Hematopoietic multipotent progenitor cell treated with erythropoietin and hydrocortisone succinate and interleukin-3 and kit ligand, for 15 days (in vitro differentiated cells): Measurements from ENCODE around the gene EPB41L1.

Source experiments
- DNase-seq: peaks from one replicate; pipeline ENCODE4 v3.0.0-alpha.2; 2015; ENCODE audit warnings: low spot score

The EPB41L1 gene

DNA sequence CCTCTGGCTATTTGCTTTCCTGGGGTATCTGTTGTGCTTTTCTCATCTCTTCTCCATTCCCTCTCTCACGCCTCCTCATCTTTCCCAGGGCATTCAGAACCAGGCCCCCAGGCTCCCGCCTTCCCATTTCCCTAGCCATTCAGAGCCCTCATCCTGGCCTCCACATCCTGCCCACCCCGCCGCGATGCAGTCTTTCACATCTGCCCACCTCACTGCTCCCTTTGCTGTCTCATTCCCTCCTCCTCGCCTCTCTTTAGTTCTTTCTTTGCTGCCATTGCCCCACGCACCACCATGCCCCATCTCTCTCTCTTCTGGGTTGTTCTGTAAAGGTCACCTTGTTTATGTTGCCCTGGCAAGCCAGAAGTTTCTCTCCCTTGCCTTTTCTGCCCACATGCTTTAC is 71.1 kb downstream of the EPB41L1 start:
- no peak for DNase-seq

DNA sequence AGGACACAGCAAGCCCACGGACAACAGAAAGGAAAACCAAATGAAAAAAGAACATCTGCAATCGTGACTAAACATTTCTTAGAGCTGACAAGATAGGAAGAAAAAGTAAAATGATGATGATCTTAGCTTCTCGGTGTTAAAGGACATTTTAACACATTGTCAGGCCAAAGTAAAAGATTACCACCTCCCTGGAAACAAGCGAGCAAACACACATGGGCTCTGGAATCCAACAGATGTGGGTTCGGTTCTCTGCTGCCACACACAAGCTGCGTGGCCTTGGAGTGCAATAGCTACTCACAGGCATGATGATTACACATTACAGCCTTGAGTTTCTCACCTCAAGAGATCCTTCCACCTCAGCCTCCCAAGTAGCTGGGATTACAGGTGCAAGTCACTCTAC is 74.2 kb downstream of the EPB41L1 start:
- DNase-seq: no peak

DNA sequence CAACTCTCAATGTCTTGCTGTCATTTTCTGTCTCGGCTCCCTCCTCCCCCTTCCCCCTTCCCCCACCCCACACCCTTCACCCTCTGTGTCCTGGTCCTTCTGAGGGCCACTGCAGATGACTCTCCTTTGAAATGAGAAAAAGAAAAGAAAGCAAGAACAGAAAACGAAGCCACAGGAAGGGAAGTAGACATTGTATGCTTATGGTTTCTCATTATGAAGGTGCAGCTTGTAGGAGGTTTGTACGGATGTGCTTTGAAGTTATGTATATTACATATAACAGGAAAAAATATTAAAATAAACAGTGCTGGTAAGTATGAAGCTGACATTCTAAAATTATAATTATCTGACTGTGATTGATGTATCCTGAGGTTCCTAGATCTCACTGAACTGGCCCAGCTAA is 75.5 kb downstream of the EPB41L1 start:
- no peak for DNase-seq

DNA sequence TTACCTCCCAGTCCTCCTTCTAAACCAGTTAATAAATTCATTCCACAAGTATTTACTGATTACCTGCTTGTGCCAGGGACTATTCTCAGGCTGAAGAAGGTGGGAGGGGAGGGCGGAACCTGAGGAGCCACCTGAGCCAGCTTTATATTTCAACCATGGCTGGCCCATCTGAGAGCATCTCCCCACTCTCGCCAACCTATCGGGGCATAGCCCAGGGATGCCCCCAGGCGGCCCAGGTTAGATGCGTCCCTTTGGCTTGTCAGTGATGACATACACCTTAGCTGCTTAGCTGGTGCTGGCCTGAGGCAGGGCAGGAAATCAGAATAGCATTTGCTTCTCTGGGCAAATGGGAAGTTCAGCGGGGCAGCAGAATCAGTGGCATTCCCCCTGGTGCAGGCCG is 76.8 kb downstream of the EPB41L1 start:
- no peak for DNase-seq

DNA sequence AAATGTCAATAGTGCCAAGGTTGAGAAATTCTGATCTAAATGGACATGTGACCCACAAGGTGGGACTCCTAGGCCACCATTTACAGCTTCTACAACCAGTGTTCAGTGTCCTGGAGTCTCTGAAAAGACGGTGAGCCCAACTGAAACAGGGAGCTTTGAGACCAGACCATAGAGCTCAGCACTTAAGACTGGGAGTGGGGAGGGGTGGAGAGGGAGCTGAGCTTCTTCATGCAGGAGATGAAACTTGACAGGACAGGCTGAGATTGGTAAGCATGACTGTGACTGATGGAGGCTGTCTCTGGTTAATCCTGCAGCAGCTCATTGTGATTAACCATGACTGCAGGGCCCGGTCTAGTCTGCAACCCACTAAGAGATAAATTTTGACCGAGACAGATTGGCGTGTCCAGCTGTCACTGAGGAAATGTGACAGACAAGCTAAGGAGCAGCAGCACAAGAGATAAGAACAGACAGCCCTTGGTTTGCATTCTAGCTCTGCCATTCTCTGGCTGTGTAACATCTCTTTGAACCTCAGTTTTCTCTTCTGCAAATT is 80.3 kb downstream of the EPB41L1 start:
- DNase-seq: no peak

DNA sequence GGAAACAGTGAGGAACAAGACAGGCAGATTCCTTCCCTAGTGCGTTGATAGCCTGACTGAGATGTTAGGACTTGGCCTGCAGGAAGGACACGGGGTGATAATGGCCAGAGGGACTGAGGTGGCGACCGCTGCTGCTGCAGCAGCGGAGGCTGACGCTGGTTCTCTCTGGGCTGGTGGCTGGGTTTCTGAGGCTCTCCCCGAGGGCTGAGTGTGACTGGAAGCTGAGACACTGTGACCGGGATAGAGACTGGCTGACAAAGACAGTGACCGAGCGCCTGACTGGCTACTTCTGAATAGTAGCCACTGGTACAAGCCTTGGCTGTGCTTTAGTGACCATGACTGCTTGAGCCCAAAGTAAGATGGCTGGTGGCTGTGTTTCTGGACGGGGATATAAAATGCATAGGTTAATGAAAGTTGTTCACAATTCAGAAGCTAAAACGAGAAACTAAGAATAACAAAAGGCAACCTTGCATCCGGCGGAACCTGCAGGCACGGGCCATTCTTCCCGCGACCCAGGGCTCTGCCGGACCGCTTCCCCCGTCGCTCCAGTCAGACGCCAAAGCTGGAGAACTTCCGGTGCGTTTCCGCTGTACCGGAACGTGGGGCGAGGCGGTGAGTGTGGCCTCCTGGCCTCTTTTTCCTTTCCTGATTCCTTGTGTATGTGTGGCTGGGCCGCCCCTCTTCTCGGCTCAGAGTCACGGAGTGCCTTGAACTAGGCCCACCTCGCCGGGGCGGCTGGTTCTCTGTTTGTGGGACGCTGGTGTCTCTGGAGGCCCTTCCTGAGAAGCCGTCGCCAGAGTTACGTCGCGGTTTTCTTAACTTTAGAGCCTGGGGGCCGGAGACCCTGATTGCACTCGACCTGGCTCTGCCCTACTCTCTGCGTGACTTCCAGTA is 81.6 kb downstream of the EPB41L1 start, which contains the start of gene AAR2:
Gene AAR2, plus strand, starts transcription at position 587 of the 894 bp plus-strand sequence. CDS start 3,391 bp downstream, outside the sequence.
- peak; percentile 71 for DNase-seq

DNA sequence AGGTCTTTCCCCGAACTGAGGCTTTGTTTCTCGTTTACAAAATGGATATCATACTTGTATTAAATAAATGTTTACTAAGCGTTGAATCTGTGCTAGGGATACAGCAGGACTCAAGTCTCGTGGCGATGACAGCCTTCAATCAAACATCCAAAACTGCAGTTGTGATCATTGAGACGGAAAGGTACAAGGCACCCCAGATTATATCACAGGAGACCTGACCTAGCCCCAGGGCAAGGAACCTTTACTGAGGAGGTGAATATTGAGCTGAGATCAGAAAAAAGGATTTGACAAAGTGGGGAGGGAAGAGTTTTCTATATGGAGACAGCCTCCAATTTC is 82.2 kb downstream of the EPB41L1 start:
- DNase-seq: no peak

DNA sequence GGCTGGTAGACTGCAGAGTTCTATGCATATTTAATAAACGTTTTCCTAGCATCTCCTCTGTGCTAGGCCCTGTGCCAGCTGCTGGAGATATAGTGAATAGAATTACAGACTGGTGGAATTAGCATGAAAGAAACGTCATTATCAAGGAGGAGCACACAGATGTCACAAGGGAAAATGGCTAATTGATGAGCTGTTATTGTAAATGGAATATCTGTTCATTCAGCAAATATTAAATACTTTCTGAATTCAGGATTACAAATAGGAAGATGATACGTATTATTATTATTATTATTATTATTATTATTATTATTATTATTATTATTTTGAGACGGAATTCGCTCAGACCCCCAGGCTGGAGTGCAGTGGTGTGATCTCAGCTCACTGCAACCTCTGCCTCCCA is 82.9 kb downstream of the EPB41L1 start:
- no peak for DNase-seq

DNA sequence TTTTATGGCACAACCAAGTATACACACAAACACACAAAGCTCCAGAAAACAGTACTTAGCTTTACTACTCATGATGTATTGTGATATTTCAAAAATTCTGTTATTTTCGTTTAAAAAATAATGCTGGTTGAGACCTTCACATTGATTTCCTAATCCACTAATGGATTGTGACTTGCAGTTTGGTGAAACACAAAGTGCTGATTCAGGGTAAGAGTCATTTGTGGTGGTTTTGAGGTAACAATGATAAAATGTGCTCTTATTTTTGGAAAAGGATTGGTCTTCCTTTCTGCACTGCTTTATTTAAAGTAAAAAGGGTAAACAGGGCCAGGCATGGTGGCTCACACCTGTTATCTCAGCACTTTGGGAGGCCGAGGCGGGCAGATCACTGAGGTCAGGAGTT is 83.6 kb downstream of the EPB41L1 start:
- DNase-seq: no peak

DNA sequence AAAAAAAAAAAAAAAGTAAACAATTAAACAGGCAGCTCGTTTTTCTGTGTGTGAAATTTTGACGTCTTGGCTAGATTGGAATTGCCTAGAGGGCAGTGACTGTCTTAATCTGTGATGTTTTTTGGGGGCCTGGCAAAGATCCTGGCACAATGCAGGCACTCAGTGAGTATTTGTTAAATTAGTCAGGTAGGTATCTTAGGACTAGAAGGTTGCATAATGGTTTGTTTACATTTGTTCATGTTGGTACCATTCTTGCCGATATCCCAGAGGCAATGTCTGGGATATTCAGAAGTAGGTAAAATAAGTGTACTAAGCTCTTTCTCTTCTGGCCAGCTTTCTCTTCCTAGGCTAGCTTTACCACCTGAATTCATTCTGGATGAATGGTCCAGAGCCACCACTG is 84.2 kb downstream of the EPB41L1 start:
- no peak for DNase-seq

DNA sequence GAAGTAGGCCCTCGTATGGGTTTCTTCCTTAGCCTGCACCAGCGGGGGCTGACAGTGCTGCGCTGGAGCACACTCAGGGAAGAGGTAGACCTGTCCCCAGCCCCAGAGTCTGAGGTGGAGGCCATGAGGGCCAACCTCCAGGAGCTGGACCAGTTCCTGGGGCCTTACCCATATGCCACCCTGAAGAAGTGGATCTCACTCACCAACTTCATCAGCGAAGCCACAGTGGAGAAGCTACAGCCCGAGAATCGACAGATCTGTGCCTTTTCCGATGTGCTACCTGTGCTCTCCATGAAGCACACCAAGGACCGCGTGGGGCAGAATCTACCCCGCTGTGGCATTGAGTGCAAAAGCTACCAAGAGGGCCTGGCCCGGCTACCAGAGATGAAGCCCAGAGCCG is 85.5 kb downstream of the EPB41L1 start:
- no peak for DNase-seq

DNA sequence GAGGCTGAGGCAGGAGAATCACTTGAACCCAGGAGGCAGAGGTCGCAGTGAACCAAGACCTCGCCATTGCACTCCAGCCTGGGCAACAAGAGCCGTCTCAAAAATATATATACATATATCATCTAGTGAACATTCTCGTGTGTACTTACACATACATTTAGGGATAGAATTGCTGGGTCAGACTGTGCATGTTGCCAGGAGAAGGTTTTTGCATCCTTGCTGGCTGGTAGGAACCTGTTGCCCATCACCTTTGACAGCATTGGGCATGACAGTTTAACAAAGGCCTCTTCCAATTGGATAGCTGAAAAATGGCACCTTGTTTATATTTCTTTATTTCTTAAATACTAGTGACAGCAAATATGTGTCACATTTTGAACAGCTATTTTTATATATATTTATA is 87.1 kb downstream of the EPB41L1 start:
- no peak for DNase-seq

DNA sequence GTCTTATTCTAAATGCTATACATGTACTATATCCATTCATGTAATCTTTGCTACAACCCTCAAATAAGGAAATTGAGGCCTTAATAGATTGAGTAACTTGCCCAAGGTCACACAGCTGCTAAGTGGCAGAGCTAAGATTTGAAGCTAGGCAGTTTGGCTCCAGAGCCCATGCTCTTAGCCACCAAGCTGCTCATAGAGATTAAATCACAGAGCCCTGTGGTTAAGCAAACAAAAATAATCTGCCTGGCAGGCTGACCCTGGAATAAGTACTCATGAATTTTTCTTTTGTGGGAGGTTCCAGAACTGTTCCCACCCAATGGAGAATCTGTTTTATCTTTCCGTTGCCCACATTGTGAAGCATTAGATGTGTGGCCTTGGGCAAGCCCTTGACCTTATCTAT is 89.2 kb downstream of the EPB41L1 start:
- DNase-seq: no peak

DNA sequence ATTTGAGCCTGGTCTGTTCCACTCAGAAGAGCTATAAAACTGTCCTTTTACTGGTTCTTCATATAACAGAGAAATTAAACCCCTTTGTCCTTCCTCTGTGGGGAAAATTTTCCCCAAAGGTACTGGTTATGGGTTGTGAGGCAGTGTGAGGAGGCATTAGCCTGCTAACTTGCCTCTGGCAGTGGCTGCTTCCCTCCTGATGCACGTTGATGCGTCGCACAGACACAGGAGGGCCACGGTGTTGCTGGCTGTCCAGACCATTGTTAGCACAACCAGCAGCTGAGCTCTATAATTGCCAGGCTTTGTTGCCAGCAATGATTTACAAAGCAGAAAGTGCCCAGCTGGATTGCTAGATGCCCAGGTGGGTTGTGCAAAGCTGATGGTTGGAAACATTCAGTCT is 91.9 kb downstream of the EPB41L1 start:
- DNase-seq: no peak

DNA sequence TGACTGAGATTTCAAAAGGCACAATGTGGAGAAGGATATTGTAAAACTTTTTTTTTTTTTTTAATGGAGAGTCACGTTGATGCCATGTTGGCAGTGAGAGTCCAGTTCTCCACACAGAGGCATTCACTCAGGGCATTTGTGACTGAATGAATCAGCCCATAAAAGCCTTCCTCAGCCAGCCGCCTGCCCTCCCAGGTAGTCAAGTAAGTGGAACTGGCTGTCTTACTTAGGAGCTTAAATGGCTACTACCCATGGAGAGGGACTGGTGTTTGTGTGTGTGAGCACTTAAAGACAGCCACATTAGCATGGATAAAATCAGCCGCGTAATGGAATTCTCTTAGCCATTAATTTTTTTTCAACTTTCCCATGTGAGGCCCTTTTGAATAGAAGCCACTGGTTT is 94.3 kb downstream of the EPB41L1 start:
- no peak for DNase-seq

DNA sequence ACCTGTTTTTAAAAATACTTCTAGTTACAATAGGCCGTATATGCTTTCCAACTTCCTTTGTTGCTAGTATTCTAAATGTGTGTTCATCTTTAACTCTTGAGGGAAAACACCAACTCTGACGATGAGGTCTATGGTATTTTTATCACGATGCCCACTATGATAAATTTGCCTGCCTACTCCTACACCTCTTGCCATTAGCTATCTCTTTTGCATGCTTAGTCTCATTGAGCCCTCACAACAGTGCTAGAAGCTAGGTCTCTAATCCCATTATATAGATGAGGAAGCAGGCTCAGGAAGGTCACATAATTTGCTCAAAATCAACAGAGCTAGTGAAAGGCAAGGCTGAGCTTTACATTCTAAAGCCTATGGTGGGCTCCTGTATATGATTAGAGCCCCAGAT is 94.9 kb downstream of the EPB41L1 start:
- DNase-seq: no peak

DNA sequence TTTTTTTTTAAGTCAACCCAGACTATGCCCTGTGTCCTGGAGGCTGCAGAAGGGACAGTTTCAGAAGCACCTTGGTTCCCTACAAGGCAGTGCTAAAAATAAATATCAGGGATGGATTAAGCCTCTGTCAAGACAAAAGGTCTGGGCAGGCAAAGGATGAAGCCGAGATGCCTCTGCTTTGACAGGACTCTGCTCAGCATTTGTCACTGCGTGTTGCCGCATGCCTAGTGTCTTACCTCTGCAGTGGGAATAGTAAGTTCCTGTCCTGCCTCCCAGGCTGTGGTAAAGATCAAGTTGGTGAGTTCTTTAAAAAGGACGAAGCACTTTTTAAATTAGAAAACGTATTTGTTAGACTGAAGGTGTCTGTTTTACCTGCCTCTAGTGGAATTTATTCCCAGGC is 96.9 kb downstream of the EPB41L1 start:
- DNase-seq: no peak

DNA sequence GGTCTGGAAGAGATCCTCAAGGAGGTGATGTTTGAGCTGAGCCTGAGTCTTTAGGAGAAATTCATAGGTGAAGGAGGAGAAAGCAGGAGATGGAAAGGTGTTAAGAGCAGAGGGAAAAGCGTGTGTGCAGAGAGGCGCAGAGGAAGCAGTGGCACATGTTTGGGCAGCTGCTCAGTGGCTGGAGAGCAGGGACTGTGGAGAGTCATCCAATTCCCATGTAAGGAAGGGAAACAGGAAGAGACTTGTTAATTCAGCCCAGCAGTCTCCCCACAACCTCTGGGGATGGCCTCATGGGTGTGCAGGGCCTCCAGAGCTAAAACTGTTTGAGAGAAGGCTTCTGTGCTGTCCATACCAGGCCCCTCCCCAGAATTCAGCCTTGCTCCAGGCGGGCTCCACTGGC is 98.0 kb downstream of the EPB41L1 start:
- DNase-seq: no peak

DNA sequence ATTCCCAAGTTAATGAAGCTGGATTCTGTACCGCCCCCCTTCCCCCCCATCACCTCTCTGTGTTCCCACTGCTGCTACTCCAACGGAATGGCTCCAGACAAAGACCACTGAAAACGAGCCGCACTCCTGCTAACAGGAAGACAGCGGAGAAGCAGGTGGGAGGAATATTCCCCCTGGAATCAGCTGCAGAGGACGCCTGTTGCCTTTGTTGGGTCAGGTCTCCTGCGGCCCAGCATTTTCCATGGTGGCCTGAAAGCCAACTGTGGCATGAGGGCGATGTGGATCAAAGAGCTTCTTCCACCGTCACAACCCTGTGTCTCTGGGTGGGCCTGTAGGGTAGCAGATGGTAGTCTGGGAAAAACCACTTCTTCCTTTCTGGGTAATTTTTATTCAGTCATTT is 98.5 kb downstream of the EPB41L1 start:
- no peak for DNase-seq

DNA sequence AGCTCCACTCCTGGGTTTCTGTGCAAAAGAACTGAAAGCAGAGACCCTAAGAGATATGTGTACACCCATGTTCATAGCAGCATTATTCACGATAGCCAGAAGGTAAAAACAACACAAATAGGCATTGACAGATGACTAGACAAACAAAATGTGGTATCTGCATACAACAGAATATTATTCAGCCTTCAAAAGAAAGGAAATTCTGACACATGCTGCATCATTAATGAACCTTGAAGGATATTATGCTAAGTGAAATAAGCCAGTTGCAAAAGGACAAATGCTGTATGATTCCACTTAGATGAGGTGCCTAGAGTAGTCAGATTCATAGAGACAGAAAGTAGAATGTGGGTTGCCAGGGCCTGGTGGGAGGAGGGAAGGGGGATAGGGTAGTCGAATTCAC is 99.5 kb downstream of the EPB41L1 start:
- no peak for DNase-seq

DNA sequence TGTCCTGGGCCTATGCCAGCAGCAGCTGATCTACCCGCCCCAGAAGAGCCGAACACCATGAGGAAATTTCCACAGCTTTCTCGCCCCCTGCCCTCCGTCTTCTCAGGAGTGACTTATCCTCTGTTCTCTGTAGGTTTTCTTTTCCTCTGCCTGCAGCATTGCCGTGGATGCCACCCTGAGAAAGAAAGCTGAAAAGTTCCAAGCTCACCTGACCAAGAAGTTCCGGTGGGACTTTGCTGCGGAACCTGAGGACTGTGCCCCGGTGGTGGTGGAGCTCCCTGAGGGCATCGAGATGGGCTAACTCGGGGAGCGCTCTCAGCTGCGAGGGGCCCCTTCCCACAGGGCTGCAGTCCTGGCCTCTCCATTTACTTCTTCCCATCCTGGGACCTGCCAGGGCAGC is 100.9 kb downstream of the EPB41L1 start:
- no peak for DNase-seq

DNA sequence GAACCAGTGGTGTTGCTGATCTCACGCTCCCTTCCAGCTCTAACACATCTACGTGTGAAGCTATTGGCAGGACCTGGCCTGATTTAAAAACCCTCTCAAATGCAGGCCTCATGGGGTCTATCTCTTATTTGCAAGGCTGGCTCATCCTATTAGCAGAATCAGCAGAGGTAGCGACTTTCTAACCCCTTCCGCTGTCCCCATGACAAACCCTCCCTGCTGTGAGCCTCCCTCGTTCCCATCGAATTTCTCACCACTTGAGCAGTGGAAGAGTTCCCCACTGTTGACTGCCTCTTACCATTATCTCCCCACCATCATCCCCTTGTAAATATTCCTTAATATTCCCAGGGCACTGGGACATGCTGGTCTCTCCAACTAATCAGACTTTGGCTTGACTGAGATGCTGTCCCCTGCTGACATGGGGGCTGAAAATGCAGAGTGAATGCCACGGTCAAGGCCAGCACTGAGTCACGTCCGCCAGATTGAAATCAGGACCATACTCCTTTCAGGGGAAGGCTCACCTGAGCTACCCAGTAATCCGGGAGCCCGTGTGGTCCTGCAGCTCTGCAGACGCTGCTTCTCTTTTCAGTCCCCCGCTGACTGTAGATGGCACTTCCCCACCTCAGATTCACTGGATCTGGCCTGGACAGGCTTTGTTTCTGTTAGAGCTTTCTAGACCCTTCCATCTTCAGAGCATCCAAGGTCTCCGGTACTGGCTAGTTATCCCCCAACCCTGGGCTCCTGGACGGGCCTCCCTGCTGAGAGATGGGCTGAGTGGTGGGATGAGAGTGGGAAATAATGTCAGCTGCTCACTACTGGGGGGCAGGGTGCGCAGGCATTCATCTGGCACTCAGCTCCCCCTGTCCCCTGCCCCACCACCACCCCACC is 104.9 kb downstream of the EPB41L1 start:
- no peak for DNase-seq

DNA sequence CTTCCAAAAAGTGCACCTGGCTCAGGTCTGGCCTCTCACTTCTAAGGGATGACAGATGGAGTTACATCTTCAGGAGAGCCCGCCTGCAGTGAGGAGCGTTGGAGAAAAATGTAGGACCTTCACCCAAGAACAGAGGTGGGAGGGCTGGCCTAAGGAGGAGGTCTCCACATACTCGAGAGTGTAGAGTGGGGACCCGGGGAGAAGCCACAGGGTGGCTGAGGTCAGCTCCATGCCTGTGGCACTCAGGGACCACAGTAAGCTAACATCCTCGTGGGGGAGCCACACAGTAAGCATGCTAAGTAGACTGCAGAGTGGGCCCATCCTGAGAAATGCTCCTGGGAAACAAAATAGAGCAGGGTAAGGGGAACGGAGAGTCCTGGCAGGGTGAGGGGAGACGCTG is 105.8 kb downstream of the EPB41L1 start:
- no peak for DNase-seq
